ENCODE measurements around the gene ANXA11.

- TF ChIP-seq EZH2phosphoT487 (IDR thresholded peaks at IDR 0.05; ENCODE audit: borderline replicate concordance, low read length) (no peak), CTCF (IDR thresholded peaks at IDR 0.05; ENCODE audit: low read depth, low read length, poor library complexity, severe bottlenecking) (no peak)
Measured at GRCh38 chr10:80164596-80164995, 40.7 kb downstream of the ANXA11 start.

Data from DOHH2 (cell line).